CD4-positive, alpha-beta T cell treated with Interleukin-21 for 1 hour (primary cell): ENCODE data around the gene KLHDC2.
"Not testable (repeated sequence)": the region's sequence is repeated elsewhere in the genome, so short reads cannot be mapped to it uniquely, and the experiment has no call there.

ENCODE experiments used
- DNase-seq: peaks from one replicate; pipeline ENCODE4 v3.0.0-alpha.2; 2020

The KLHDC2 gene

GRCh38 chr14:49783394-49784014 lies 15.6 kb downstream of the KLHDC2 start:
- no peak for DNase-seq

GRCh38 chr14:49786315-49786714 lies 18.4 kb downstream of the KLHDC2 start:
- DNase-seq: no peak

GRCh38 chr14:49792618-49793017 lies 24.7 kb downstream of the KLHDC2 start:
- DNase-seq: no peak

- DNase-seq: no peak
Measured at GRCh38 chr14:49796025-49796424, 28.1 kb downstream of the KLHDC2 start.

GRCh38 chr14:49808780-49809179 lies 40.8 kb downstream of the KLHDC2 start:
- DNase-seq: no peak

GRCh38 chr14:49816118-49816517 lies 48.2 kb downstream of the KLHDC2 start:
- DNase-seq: not testable (repeated sequence)

GRCh38 chr14:49816844-49817243 lies 48.9 kb downstream of the KLHDC2 start:
- no peak for DNase-seq

GRCh38 chr14:49820176-49820575 lies 52.2 kb downstream of the KLHDC2 start:
- no peak for DNase-seq

- DNase-seq: no peak
Measured at GRCh38 chr14:49828640-49829039, 60.7 kb downstream of the KLHDC2 start.
